ENCODE data around the gene EPB41.

DNA sequence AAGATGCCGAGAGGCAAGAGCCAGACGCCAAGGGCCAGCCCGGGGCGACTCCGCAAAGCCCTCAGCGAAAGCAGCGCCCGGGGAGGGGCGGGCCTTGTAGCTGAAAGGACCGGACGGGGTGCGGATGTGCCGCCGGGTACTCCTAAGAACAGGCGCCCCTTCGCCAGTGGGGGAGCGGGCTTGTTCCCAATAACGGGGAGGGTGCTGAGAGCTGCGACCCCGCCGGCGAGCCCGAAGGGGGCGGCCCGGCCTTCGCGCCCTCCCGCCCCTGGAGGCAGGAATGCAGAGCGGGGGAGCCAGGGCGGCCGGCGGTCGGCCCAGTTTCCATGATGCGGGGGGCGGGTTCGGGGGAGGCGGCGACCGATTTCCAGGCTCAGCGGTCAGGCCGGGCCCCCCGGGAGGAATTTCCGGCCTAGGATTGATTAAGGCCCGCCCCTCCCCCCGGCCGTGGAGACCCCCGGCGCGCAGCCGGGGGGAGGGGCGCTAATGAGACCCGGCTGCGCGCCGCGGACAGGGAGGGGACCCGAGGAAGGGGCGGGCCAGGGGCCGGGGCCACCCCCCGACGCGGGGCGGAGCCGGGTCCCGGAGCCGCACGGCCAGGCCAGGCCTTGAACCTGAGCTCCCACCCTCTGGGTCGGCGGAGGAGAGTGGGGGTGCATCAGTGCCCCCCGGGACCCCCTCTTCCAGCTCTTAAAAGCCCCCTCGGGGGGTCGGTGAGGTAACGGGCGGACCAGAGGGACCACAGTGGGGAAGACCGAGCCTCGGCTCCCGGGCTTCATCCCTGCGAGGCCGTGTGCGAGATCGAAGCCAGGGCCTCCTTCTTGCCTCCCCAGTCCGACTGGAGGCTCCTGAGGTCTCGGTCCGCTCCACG lies 210.2 kb downstream of the EPB41 start:
- TF ChIP-seq, protein P1, sequence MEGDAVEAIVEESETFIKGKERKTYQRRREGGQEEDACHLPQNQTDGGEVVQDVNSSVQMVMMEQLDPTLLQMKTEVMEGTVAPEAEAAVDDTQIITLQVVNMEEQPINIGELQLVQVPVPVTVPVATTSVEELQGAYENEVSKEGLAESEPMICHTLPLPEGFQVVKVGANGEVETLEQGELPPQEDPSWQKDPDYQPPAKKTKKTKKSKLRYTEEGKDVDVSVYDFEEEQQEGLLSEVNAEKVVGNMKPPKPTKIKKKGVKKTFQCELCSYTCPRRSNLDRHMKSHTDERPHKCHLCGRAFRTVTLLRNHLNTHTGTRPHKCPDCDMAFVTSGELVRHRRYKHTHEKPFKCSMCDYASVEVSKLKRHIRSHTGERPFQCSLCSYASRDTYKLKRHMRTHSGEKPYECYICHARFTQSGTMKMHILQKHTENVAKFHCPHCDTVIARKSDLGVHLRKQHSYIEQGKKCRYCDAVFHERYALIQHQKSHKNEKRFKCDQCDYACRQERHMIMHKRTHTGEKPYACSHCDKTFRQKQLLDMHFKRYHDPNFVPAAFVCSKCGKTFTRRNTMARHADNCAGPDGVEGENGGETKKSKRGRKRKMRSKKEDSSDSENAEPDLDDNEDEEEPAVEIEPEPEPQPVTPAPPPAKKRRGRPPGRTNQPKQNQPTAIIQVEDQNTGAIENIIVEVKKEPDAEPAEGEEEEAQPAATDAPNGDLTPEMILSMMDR (IDR thresholded peaks at IDR 0.05), result peak; percentile 10 to 78 (median 52)
- TF ChIP-seq POLR2A (IDR thresholded peaks at IDR 0.05), result peak in 1 of 2 donors; percentile 21

Data from Peyer's patch (tissue), 4 donors.